K562 (cell line): ENCODE results near the gene TIMM17B. TPM values are rescaled to one million over a fixed set of nuclear protein-coding genes. Genes with fewer than 3 reads are reported as not detected.

Source experiments
- BACH1 ChIP-seq: fragments of 200-800 bp; sonication (Bioruptor generic); IDR thresholded peaks from 2 replicates; pipeline ENCODE4 v1.6.1; 2016; ENCODE audit warnings: missing genetic modification characterization, missing compliant biosample characterization
- CBX2 ChIP-seq: fragments of 200-600 bp; sonication (generic); IDR thresholded peaks from one replicate; pipeline ENCODE4 v1.6.1; 2012; ENCODE audit warnings: mild to moderate bottlenecking, low read length, inconsistent platforms; ENCODE audit not compliant: insufficient read depth, poor library complexity, severe bottlenecking
- ELF1 ChIP-seq: fragments of 200-800 bp; sonication (Bioruptor generic); IDR thresholded peaks from 2 replicates; pipeline ENCODE4 v1.6.1; 2016; ENCODE audit warnings: missing genetic modification characterization, missing compliant biosample characterization
- ESRRA ChIP-seq: fragments of 450-650 bp; IDR thresholded peaks from 2 replicates; pipeline ENCODE4 v1.6.1; 2014; ENCODE audit warnings: low read depth, mild to moderate bottlenecking, moderate library complexity, borderline replicate concordance
- ETV1 ChIP-seq: fragments of 450-650 bp; conservative IDR thresholded peaks from 2 replicates; pipeline ENCODE4 v1.6.1; 2016; ENCODE audit warnings: missing genetic modification characterization, control low read depth, low read depth, missing compliant biosample characterization
- HMGN3 ChIP-seq: IDR thresholded peaks from 2 replicates; pipeline ENCODE4 v1.6.1; 2011; ENCODE audit warnings: borderline replicate concordance, low read depth, mild to moderate bottlenecking, mixed read lengths, low read length; ENCODE audit not compliant: insufficient read length; ENCODE audit errors: extremely low read depth
- LCOR ChIP-seq: sonication (generic); formaldehyde crosslinking; IDR thresholded peaks from 2 replicates; pipeline ENCODE4 v1.8.0; 2022; ENCODE audit warnings: mild to moderate bottlenecking, missing genetic modification reagents
- MYNN ChIP-seq, 2 experiments: sonication (generic); formaldehyde crosslinking in 1 of 2; IDR thresholded peaks; 2 replicates each; pipeline versions ENCODE4 v1.5.0 to v1.6.1; 2016 to 2020; ENCODE audit warnings: antibody characterized with exemption in 1 of 2, missing genetic modification reagents in 1 of 2
- PTTG1 ChIP-seq: fragments of 450-650 bp; IDR thresholded peaks from 2 replicates; pipeline ENCODE4 v1.6.1; 2016; ENCODE audit warnings: low read depth, mild to moderate bottlenecking, missing genetic modification characterization, missing compliant biosample characterization
- SIN3B ChIP-seq: fragments of 450-650 bp; IDR thresholded peaks from 2 replicates; pipeline ENCODE4 v1.6.1; 2017; ENCODE audit warnings: low read depth, mild to moderate bottlenecking, moderate library complexity
- SMARCA4 ChIP-seq: fragments of 450-650 bp; IDR thresholded peaks from 2 replicates; pipeline ENCODE4 v1.6.1; 2016
- SP2 ChIP-seq: IDR thresholded peaks from 2 replicates; pipeline ENCODE4 v1.6.1; 2011; ENCODE audit warnings: mild to moderate bottlenecking, low read depth, low read length, moderate library complexity; ENCODE audit not compliant: poor library complexity, severe bottlenecking; ENCODE audit errors: extremely low read depth
- TBP ChIP-seq: optimal IDR thresholded peaks from 2 replicates; pipeline ENCODE3; 2011; ENCODE audit warnings: low read depth, low read length, improper control_type of control experiment
- polyA plus RNA-seq, 8 experiments: library from polyadenylated mRNA; depleted of rRNA in 4 of 8; stranded (reverse) in 5 of 8; unstranded in 3 of 8; fragments of >200 nt; fragmentation: Nextera tagmentation in 2 of 8; fragmentation: Illumina TruSeq in 1 of 8; extraction: Ambion mirVana in 2 of 8; extraction: Trizol in 1 of 8; gene quantifications; 2 replicates each; pipeline versions ENCODE4 v1.2.1 to v1.2.3, GENCODE V29; 2011 to 2014; ENCODE audit warnings: inconsistent platforms in 1 of 8, missing spikeins in 1 of 8
- total RNA-seq, 7 experiments: library from RNA; depleted of rRNA in 6 of 7; stranded (reverse); fragments of >200 nt in 6 of 7; fragmentation: Illumina TruSeq in 2 of 7; extraction: Trizol in 2 of 7; gene quantifications; 2 replicates each; pipeline versions ENCODE4 v1.2.1 to v1.2.3, GENCODE V29; 2011 to 2021; ENCODE audit warnings: low replicate concordance in 1 of 7
- TF ChIP-seq, protein P1 (sequence below), 2 experiments: fragments of 450-650 bp in 1 of 2; IDR thresholded peaks; 2 replicates each; pipeline ENCODE4 v1.6.1; 2011 to 2017; ENCODE audit warnings: low read depth in 2 of 2, antibody characterized with exemption in 1 of 2, borderline replicate concordance in 1 of 2, low read length in 1 of 2, mild to moderate bottlenecking in 1 of 2, mixed read lengths in 1 of 2; ENCODE audit not compliant: control insufficient read depth in 1 of 2
- TF ChIP-seq, protein P2 (sequence below), 2 experiments: fragments of 450-650 bp; IDR thresholded peaks; 2 replicates each; pipeline ENCODE4 v1.6.1; 2016
- TF ChIP-seq, protein P3 (sequence below): sonication (generic); formaldehyde crosslinking; IDR thresholded peaks from 2 replicates; pipeline ENCODE4 v1.8.0; 2022; ENCODE audit warnings: mild to moderate bottlenecking, missing genetic modification reagents

The TIMM17B gene
- total and polyA plus RNA-seq, 9 of the 15 experiments (the other 6 are each of a cell fraction or from before 2014, with no cell fraction given) = 9.9 to 184 (median 115) TPM

DNA sequence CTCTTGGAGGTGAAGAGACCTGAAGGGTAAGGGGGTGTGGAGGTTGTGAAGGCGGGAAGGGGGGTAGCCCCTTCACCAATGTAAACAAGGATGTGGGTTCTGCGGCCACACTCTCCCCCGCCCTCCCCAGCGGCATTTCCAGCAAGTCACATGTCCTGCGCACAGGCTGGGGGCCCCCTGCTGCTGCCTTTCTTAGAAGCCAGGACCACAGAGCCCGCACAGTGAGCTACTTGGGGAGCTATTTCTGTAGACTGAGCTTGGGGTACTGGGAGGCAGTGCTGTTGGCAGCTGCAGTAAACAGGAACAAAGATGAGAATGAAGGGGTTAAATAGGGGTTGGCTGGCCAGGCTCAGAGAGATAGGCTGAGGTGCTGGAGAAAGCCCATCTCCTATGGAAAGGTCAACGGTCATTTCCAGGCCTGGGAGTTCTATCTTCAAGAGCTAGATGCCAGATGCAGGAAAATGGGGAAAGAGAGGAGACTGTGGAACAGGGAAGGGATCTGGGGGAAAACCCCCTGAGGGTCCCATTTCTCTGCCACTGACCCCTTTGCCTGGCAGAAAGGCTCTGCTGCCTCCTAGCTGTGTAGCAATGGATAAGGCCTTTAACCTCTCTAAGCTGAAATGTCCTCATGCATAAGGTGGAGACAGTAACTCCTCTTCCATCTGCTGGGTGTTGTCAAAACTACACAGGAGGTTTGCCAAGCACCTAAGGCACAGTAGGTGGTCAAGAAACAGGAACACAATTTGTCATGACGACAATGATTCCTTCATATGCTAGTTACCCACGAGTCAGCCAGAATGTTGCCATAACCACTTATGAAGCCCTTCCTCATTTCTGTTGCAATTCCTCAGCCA is 39.7 kb upstream of the TIMM17B start (continued):
- TF ChIP-seq, protein P1, sequence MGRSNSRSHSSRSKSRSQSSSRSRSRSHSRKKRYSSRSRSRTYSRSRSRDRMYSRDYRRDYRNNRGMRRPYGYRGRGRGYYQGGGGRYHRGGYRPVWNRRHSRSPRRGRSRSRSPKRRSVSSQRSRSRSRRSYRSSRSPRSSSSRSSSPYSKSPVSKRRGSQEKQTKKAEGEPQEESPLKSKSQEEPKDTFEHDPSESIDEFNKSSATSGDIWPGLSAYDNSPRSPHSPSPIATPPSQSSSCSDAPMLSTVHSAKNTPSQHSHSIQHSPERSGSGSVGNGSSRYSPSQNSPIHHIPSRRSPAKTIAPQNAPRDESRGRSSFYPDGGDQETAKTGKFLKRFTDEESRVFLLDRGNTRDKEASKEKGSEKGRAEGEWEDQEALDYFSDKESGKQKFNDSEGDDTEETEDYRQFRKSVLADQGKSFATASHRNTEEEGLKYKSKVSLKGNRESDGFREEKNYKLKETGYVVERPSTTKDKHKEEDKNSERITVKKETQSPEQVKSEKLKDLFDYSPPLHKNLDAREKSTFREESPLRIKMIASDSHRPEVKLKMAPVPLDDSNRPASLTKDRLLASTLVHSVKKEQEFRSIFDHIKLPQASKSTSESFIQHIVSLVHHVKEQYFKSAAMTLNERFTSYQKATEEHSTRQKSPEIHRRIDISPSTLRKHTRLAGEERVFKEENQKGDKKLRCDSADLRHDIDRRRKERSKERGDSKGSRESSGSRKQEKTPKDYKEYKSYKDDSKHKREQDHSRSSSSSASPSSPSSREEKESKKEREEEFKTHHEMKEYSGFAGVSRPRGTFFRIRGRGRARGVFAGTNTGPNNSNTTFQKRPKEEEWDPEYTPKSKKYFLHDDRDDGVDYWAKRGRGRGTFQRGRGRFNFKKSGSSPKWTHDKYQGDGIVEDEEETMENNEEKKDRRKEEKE (IDR thresholded peaks at IDR 0.05; ENCODE audit: borderline replicate concordance in 1 of 2, control insufficient read depth in 1 of 2, low read depth in 2 of 2, low read length in 1 of 2) = no peak
- TF ChIP-seq SP2 = no peak
- TF ChIP-seq, protein P2, sequence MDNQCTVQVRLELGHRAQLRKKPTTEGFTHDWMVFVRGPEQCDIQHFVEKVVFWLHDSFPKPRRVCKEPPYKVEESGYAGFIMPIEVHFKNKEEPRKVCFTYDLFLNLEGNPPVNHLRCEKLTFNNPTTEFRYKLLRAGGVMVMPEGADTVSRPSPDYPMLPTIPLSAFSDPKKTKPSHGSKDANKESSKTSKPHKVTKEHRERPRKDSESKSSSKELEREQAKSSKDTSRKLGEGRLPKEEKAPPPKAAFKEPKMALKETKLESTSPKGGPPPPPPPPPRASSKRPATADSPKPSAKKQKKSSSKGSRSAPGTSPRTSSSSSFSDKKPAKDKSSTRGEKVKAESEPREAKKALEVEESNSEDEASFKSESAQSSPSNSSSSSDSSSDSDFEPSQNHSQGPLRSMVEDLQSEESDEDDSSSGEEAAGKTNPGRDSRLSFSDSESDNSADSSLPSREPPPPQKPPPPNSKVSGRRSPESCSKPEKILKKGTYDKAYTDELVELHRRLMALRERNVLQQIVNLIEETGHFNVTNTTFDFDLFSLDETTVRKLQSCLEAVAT (IDR thresholded peaks at IDR 0.05) = peak in 1 of 2 experiments; percentile 94; a peak in 2 of 4 replicates
- TF ChIP-seq TBP = peak; percentile 44
- no peak for TF ChIP-seq SIN3B
- peak; percentile 27; the same call in 1 of the 2 replicates for TF ChIP-seq BACH1 (tag)
- TF ChIP-seq ETV1 = peak; percentile 92
- TF ChIP-seq MYNN (IDR thresholded peaks at IDR 0.05) = 0 out of 2 replicates have a peak, but pooled peaks have one; percentile 46
- TF ChIP-seq MYNN (CRISPR knock-in tag; IDR thresholded peaks at IDR 0.05) = no peak
- TF ChIP-seq SMARCA4 = peak; percentile 52
- peak; percentile 76 for TF ChIP-seq HMGN3
- TF ChIP-seq, protein P3, sequence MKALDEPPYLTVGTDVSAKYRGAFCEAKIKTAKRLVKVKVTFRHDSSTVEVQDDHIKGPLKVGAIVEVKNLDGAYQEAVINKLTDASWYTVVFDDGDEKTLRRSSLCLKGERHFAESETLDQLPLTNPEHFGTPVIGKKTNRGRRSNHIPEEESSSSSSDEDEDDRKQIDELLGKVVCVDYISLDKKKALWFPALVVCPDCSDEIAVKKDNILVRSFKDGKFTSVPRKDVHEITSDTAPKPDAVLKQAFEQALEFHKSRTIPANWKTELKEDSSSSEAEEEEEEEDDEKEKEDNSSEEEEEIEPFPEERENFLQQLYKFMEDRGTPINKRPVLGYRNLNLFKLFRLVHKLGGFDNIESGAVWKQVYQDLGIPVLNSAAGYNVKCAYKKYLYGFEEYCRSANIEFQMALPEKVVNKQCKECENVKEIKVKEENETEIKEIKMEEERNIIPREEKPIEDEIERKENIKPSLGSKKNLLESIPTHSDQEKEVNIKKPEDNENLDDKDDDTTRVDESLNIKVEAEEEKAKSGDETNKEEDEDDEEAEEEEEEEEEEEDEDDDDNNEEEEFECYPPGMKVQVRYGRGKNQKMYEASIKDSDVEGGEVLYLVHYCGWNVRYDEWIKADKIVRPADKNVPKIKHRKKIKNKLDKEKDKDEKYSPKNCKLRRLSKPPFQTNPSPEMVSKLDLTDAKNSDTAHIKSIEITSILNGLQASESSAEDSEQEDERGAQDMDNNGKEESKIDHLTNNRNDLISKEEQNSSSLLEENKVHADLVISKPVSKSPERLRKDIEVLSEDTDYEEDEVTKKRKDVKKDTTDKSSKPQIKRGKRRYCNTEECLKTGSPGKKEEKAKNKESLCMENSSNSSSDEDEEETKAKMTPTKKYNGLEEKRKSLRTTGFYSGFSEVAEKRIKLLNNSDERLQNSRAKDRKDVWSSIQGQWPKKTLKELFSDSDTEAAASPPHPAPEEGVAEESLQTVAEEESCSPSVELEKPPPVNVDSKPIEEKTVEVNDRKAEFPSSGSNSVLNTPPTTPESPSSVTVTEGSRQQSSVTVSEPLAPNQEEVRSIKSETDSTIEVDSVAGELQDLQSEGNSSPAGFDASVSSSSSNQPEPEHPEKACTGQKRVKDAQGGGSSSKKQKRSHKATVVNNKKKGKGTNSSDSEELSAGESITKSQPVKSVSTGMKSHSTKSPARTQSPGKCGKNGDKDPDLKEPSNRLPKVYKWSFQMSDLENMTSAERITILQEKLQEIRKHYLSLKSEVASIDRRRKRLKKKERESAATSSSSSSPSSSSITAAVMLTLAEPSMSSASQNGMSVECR (CRISPR knock-in tag) = no peak
- no peak for TF ChIP-seq CBX2
- TF ChIP-seq LCOR (CRISPR knock-in tag) = peak; percentile 73; the same call in 1 of the 2 replicates
- TF ChIP-seq PTTG1 (tag) = no peak
- peak; percentile 96; the same call in 1 of the 2 replicates for TF ChIP-seq ESRRA
- peak; percentile 50; the same call in 1 of the 2 replicates for TF ChIP-seq ELF1 (tag)
